Tibial artery (tissue), 4 donors: ENCODE results near the gene C21orf58.

ENCODE experiments used
- DNase-seq, 2 donors: peaks; one replicate each; pipeline ENCODE4 v3.0.0-alpha.2; 2019
- H3K27ac ChIP-seq, 2 donors: fragments of 200-600 bp; sonication (generic) in 1 of 2; 1 replicate in 1 of 2; 2 replicates in 1 of 2; pipeline ENCODE4 v1.5.1; 2018 to 2019; ENCODE audit warnings: mild to moderate bottlenecking in 1 of 2
- H3K27me3 ChIP-seq, 2 donors: fragments of 200-600 bp; sonication (generic) in 1 of 2; one replicate each; pipeline versions ENCODE4 v1.5.1 to v1.6.0; 2016 to 2019
- H3K36me3 ChIP-seq, 3 donors: fragments of 200-600 bp; sonication (generic) in 2 of 3; one replicate each; pipeline ENCODE4 v1.5.1; 2016 to 2019; ENCODE audit warnings: mild to moderate bottlenecking in 2 of 3
- H3K4me1 ChIP-seq, 4 donors: fragments of 200-600 bp; sonication (generic) in 2 of 4; 1 replicate in 3 of 4; 2 replicates in 1 of 4; pipeline ENCODE4 v1.5.1; 2016 to 2019
- H3K4me3 ChIP-seq, 2 donors: fragments of 200-600 bp; sonication (generic) in 1 of 2; 1 replicate in 1 of 2; 2 replicates in 1 of 2; pipeline ENCODE4 v1.5.1; 2018 to 2019; ENCODE audit warnings: mild to moderate bottlenecking in 2 of 2
- H3K9me3 ChIP-seq, 3 donors: fragments of 200-600 bp; sonication (generic) in 1 of 3; one replicate each; pipeline ENCODE4 v1.5.1; 2016 to 2019
- CTCF ChIP-seq, 2 experiments: fragments of 200-600 bp in 1 of 2; fragments of 450-650 bp in 1 of 2; IDR thresholded peaks; one replicate each; pipeline ENCODE4 v1.5.1; 2017 to 2019; ENCODE audit warnings: antibody characterized with exemption in 2 of 2, mild to moderate bottlenecking in 1 of 2, moderate library complexity in 1 of 2
- intact Hi-C: fragments of 100-400 bp; cut with DNase I; formaldehyde crosslinking; loops from one replicate; pipeline ENCODE4 v1.15.0; 2023; ENCODE audit warnings: low total_unique reads

C21orf58 gene

GRCh38 chr21:46323227-46323709, 402 bp downstream of the C21orf58 start:
- peaks cover 1 to 12% (median 3%) of the 10 kb centered on the region in 3 donors for H3K36me3 ChIP-seq
- peak overlapping the region; percentile 70 to 100 for H3K4me3 ChIP-seq
- no peak for TF ChIP-seq CTCF (IDR thresholded peaks at IDR 0.05)
- H3K27ac ChIP-seq, result peak overlapping the region in 1 of 2 donors; percentile 99
- peaks cover 0 to 27% (median 20%) of the 10 kb centered on the region in 4 donors for H3K4me1 ChIP-seq
- no peaks in the 10 kb centered on the region for H3K27me3 ChIP-seq
- no peaks in the 10 kb centered on the region for H3K9me3 ChIP-seq
- DNase-seq, result no peak
- intact Hi-C loops, result loop anchor here (2.0 to 10.0 kb wide), 2 partner anchors 36 to 98 kb away; partner anchors contain the start of genes LSS and YBEY

GRCh38 chr21:46322351-46323226, 1.1 kb downstream of the C21orf58 start:
- Histone ChIP-seq H3K4me3 (peak overlapping the region; percentile 70 to 100), H3K36me3 (peaks cover 0 to 5% (median 0%) of the 10 kb centered on the region in 3 donors), H3K9me3 (no peaks in the 10 kb centered on the region), H3K27me3 (no peaks in the 10 kb centered on the region), H3K4me1 (peaks cover 0 to 27% (median 20%) of the 10 kb centered on the region in 4 donors), H3K27ac (peak overlapping the region in 1 of 2 donors; percentile 99)
- DNase-seq, result no peak
- no peak for TF ChIP-seq CTCF (IDR thresholded peaks at IDR 0.05)
- intact Hi-C loops, result loop anchor here (2.0 to 10.0 kb wide), 2 partner anchors 36 to 98 kb away; partner anchors contain the start of genes LSS and YBEY

GRCh38 chr21:46320331-46320801, 3.3 kb downstream of the C21orf58 start:
- Histone ChIP-seq H3K36me3 (no peaks in the 10 kb centered on the region), H3K9me3 (no peaks in the 10 kb centered on the region), H3K27ac (no peak overlapping the region), H3K4me1 (peaks cover 0 to 19% (median 14%) of the 10 kb centered on the region in 4 donors), H3K27me3 (no peaks in the 10 kb centered on the region), H3K4me3 (no peak overlapping the region)
- TF ChIP-seq CTCF (IDR thresholded peaks at IDR 0.05), result no peak
- no peak for DNase-seq
- intact Hi-C loops, result loop anchor here (10.0 kb wide), 1 partner anchor 96 kb away; the partner anchor contains the start of gene LSS

- no peak for DNase-seq
- H3K4me1 ChIP-seq, result peaks cover 0 to 15% (median 13%) of the 10 kb centered on the region in 4 donors
- H3K27ac ChIP-seq, result no peak overlapping the region
- H3K27me3 ChIP-seq, result no peaks in the 10 kb centered on the region
- H3K4me3 ChIP-seq, result no peak overlapping the region
- peaks cover 0 to 4% (median 0%) of the 10 kb centered on the region in 3 donors for H3K36me3 ChIP-seq
- H3K9me3 ChIP-seq, result no peaks in the 10 kb centered on the region
- intact Hi-C loops, result no loop called here
- TF ChIP-seq CTCF (IDR thresholded peaks at IDR 0.05), result no peak
Measured at GRCh38 chr21:46319186-46319585, 4.5 kb downstream of the C21orf58 start.

GRCh38 chr21:46318464-46318845, 5.2 kb downstream of the C21orf58 start:
- TF ChIP-seq CTCF (IDR thresholded peaks at IDR 0.05), result no peak
- H3K4me1 ChIP-seq, result peaks cover 0 to 15% (median 13%) of the 10 kb centered on the region in 4 donors
- DNase-seq, result no peak
- intact Hi-C loops, result no loop called here
- no peak overlapping the region for H3K27ac ChIP-seq
- no peak overlapping the region for H3K4me3 ChIP-seq
- no peaks in the 10 kb centered on the region for H3K27me3 ChIP-seq
- peaks cover 0 to 4% (median 0%) of the 10 kb centered on the region in 3 donors for H3K36me3 ChIP-seq
- no peaks in the 10 kb centered on the region for H3K9me3 ChIP-seq
